ENCODE measurements around the gene RPUSD2.

Gene RPUSD2

DNA sequence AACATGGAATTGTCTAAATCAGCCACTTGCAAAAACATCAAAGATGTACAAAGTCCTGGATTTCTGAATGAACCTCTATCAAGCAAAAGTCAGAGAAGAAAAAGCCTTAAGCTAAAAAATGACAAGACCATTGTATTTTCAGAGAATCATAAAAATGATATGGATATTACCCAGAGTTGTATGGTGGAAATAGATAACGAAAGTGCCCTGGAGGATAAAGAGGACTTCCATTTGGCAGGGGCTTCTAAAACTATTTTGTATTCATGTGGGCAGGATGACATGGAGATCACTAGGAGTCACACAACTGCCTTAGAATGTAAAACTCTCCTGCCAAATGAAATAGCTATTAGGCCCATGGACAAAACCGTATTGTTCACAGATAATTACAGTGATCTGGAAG, 54.3 kb downstream of the RPUSD2 start:
- DNase-seq (ENCODE audit: low read depth), result no peak

Measured in non-pigmented ciliary epithelial cell (primary cell).